NT2/D1 (cell line): Measurements from ENCODE around the gene KHDRBS1.
"Not testable (repeated sequence)": the region's sequence is repeated elsewhere in the genome, so short reads cannot be mapped to it uniquely, and the experiment has no call there.

ENCODE experiments used
- DNase-seq: peaks from one replicate; pipeline ENCODE4 v3.0.0-alpha.2; 2011; ENCODE audit warnings: low read depth, low spot score
- H3K27me3 ChIP-seq: 2 replicates; pipeline ENCODE4 v1.6.0; 2011; ENCODE audit warnings: mild to moderate bottlenecking; ENCODE audit not compliant: insufficient read length, insufficient read depth
- H3K36me3 ChIP-seq: 2 replicates; pipeline ENCODE4 v1.6.1; 2011; ENCODE audit warnings: mild to moderate bottlenecking, low read length, mixed read lengths; ENCODE audit not compliant: insufficient read depth, insufficient read length
- H3K4me1 ChIP-seq: 2 replicates; pipeline ENCODE4 v1.5.1; 2011; ENCODE audit not compliant: insufficient read depth, insufficient read length
- H3K4me3 ChIP-seq: 2 replicates; pipeline ENCODE4 v1.5.1; 2011; ENCODE audit warnings: low read depth; ENCODE audit not compliant: insufficient read length
- H3K9ac ChIP-seq: 2 replicates; pipeline ENCODE4 v1.6.0; 2011; ENCODE audit warnings: low read depth; ENCODE audit not compliant: insufficient read length
- H3K9me3 ChIP-seq: 2 replicates; pipeline ENCODE4 v1.5.1; 2011; ENCODE audit warnings: mild to moderate bottlenecking, low read length; ENCODE audit not compliant: insufficient read depth
- SUZ12 ChIP-seq: IDR thresholded peaks from 2 replicates; pipeline ENCODE4 v1.6.1; 2011; ENCODE audit not compliant: insufficient read length, insufficient read depth; ENCODE audit errors: extremely low read depth
- YY1 ChIP-seq: IDR thresholded peaks from 2 replicates; pipeline ENCODE4 v1.6.1; 2011; ENCODE audit not compliant: insufficient read length, insufficient read depth
- ZNF274 ChIP-seq: IDR thresholded peaks from 2 replicates; pipeline ENCODE4 v1.6.1; 2011; ENCODE audit warnings: mild to moderate bottlenecking, low read depth, low read length

The KHDRBS1 gene

GRCh38 chr1:32055416-32055815 lies 41.7 kb downstream of the KHDRBS1 start:
- DNase-seq = no peak
- peaks cover 90% of the 10 kb centered on the region for H3K36me3 ChIP-seq
- H3K9me3 ChIP-seq = no peaks in the 10 kb centered on the region
- H3K4me3 ChIP-seq = no peak overlapping the region
- H3K4me1 ChIP-seq = no peaks in the 10 kb centered on the region
- no peak for TF ChIP-seq YY1
- no peak for TF ChIP-seq SUZ12
- TF ChIP-seq ZNF274 = no peak
- H3K27me3 ChIP-seq = no peaks in the 10 kb centered on the region
- H3K9ac ChIP-seq = no peak overlapping the region

- Histone ChIP-seq H3K27me3 (no peaks in the 10 kb centered on the region), H3K9ac (no peak overlapping the region), H3K4me1 (peaks cover 3% of the 10 kb centered on the region), H3K9me3 (no peaks in the 10 kb centered on the region), H3K4me3 (no peak overlapping the region), H3K36me3 (peaks cover 90% of the 10 kb centered on the region)
- no peak for DNase-seq
- TF ChIP-seq ZNF274 = no peak
- no peak for TF ChIP-seq YY1
- TF ChIP-seq SUZ12 = no peak
These were observed 42.9 kb downstream of the KHDRBS1 start for GRCh38 chr1:32056598-32056997.

- Histone ChIP-seq H3K36me3 (peaks cover 71% of the 10 kb centered on the region), H3K9ac (no peak overlapping the region), H3K4me1 (peaks cover 15% of the 10 kb centered on the region), H3K9me3 (no peaks in the 10 kb centered on the region), H3K27me3 (no peaks in the 10 kb centered on the region), H3K4me3 (no peak overlapping the region)
- no peak for TF ChIP-seq YY1
- no peak for TF ChIP-seq SUZ12
- no peak for TF ChIP-seq ZNF274
- DNase-seq = peak; percentile 89
These were observed 47.2 kb downstream of the KHDRBS1 start for GRCh38 chr1:32060914-32061313.

GRCh38 chr1:32062867-32063230 lies 49.2 kb downstream of the KHDRBS1 start:
- H3K27me3 ChIP-seq = no peaks in the 10 kb centered on the region
- H3K9me3 ChIP-seq = no peaks in the 10 kb centered on the region
- H3K4me3 ChIP-seq = peak overlapping the region; percentile 2
- H3K9ac ChIP-seq = peak overlapping the region; percentile 45
- peaks cover 15% of the 10 kb centered on the region for H3K4me1 ChIP-seq
- H3K36me3 ChIP-seq = peaks cover 56% of the 10 kb centered on the region
- DNase-seq = no peak
- TF ChIP-seq SUZ12 (no peak), YY1 (no peak), ZNF274 (no peak)

- H3K36me3 ChIP-seq = peaks cover 52% of the 10 kb centered on the region
- DNase-seq = no peak
- H3K9ac ChIP-seq = peak overlapping the region; percentile 12
- peaks cover 15% of the 10 kb centered on the region for H3K4me1 ChIP-seq
- no peaks in the 10 kb centered on the region for H3K27me3 ChIP-seq
- H3K9me3 ChIP-seq = no peaks in the 10 kb centered on the region
- TF ChIP-seq ZNF274 (no peak), SUZ12 (no peak), YY1 (no peak)
- H3K4me3 ChIP-seq = no peak overlapping the region
These were observed 49.6 kb downstream of the KHDRBS1 start for GRCh38 chr1:32063261-32063681.

GRCh38 chr1:32065613-32066488 lies 52.2 kb downstream of the KHDRBS1 start:
- H3K27me3 ChIP-seq, H3K4me3 ChIP-seq, H3K9me3 ChIP-seq, DNase-seq, H3K9ac ChIP-seq: not testable (repeated sequence)
- Histone ChIP-seq H3K36me3 (peaks cover 27% of the 10 kb centered on the region), H3K4me1 (peaks cover 15% of the 10 kb centered on the region)

GRCh38 chr1:32066489-32066873 lies 52.8 kb downstream of the KHDRBS1 start:
- no peaks in the 10 kb centered on the region for H3K27me3 ChIP-seq
- TF ChIP-seq SUZ12 (no peak), YY1 (no peak), ZNF274 (no peak)
- peaks cover 22% of the 10 kb centered on the region for H3K36me3 ChIP-seq
- no peak overlapping the region for H3K9ac ChIP-seq
- H3K9me3 ChIP-seq = no peaks in the 10 kb centered on the region
- H3K4me1 ChIP-seq = peaks cover 12% of the 10 kb centered on the region
- no peak overlapping the region for H3K4me3 ChIP-seq
- DNase-seq = no peak
